Stomach smooth muscle (tissue), 2 donors: Measurements from ENCODE around the gene KIAA1958.

ENCODE experiments used
- H3K27ac ChIP-seq: one replicate; pipeline ENCODE4 v1.7.0; 2013; ENCODE audit warnings: mild to moderate bottlenecking, low read length, inconsistent platforms
- H3K27me3 ChIP-seq, 2 donors: one replicate each; pipeline ENCODE4 v1.7.0; 2013; ENCODE audit warnings: low read length in 2 of 2; ENCODE audit not compliant: insufficient read depth in 2 of 2, control insufficient read depth in 1 of 2
- H3K36me3 ChIP-seq, 2 donors: one replicate each; pipeline ENCODE4 v1.7.0; 2013; ENCODE audit warnings: low read length in 2 of 2; ENCODE audit not compliant: control insufficient read depth in 2 of 2, insufficient read depth in 2 of 2
- H3K4me1 ChIP-seq: one replicate; pipeline ENCODE4 v1.7.0; 2013; ENCODE audit warnings: low read length; ENCODE audit not compliant: control insufficient read depth, insufficient read depth
- H3K4me3 ChIP-seq, 2 donors: one replicate each; pipeline ENCODE4 v1.7.0; 2013; ENCODE audit warnings: low read length in 2 of 2
- H3K9ac ChIP-seq, 2 donors: one replicate each; pipeline ENCODE4 v1.7.0; 2013; ENCODE audit warnings: low read length in 2 of 2, mild to moderate bottlenecking in 1 of 2
- H3K9me3 ChIP-seq, 2 donors: one replicate each; pipeline ENCODE4 v1.7.0; 2013; ENCODE audit warnings: low read length in 2 of 2; ENCODE audit not compliant: control insufficient read depth in 2 of 2
- donor health status: healthy.
- donor health status: Pancreatic carcinoma.

KIAA1958 gene

GRCh38 chr9:112544477-112544876, 57.9 kb downstream of the KIAA1958 start:
- H3K9me3 ChIP-seq = no peaks in the 10 kb centered on the region
- no peak overlapping the region for H3K4me3 ChIP-seq
- no peaks in the 10 kb centered on the region for H3K4me1 ChIP-seq
- no peaks in the 10 kb centered on the region for H3K27me3 ChIP-seq
- H3K9ac ChIP-seq = no peak overlapping the region
- no peaks in the 10 kb centered on the region for H3K36me3 ChIP-seq
- H3K27ac ChIP-seq = no peak overlapping the region

- Histone ChIP-seq H3K27me3 (no peaks in the 10 kb centered on the region), H3K9me3 (no peaks in the 10 kb centered on the region), H3K9ac (no peak overlapping the region), H3K36me3 (no peaks in the 10 kb centered on the region), H3K4me1 (no peaks in the 10 kb centered on the region), H3K27ac (no peak overlapping the region), H3K4me3 (no peak overlapping the region)
Measured at GRCh38 chr9:112545237-112545636, 58.6 kb downstream of the KIAA1958 start.

GRCh38 chr9:112546149-112547012, 59.8 kb downstream of the KIAA1958 start:
- H3K27ac ChIP-seq = no peak overlapping the region
- no peaks in the 10 kb centered on the region for H3K4me1 ChIP-seq
- H3K4me3 ChIP-seq = no peak overlapping the region
- H3K27me3 ChIP-seq = no peaks in the 10 kb centered on the region
- H3K9ac ChIP-seq = no peak overlapping the region
- H3K36me3 ChIP-seq = no peaks in the 10 kb centered on the region
- H3K9me3 ChIP-seq = no peaks in the 10 kb centered on the region

DNA sequence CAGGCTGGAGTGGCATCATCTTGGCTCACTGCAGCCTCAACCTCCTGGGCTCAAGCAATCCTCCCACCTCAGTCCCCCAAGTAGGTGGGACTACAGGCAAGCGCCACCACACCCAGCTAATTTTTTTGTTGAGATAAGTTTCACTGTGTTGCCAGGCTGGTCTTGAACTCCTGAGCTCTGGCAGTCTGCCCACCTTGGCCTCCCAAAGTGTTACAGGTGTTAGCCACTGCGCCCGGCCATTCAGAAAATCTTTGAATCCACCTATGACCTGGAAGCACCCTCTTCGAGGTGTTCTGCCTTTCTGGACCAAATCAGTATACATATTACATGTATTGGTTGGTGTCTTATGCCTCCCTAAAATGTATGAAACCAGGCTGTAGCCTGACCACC, 61.4 kb downstream of the KIAA1958 start:
- H3K9me3 ChIP-seq = no peaks in the 10 kb centered on the region
- no peaks in the 10 kb centered on the region for H3K27me3 ChIP-seq
- no peak overlapping the region for H3K27ac ChIP-seq
- H3K4me1 ChIP-seq = no peaks in the 10 kb centered on the region
- H3K36me3 ChIP-seq = no peaks in the 10 kb centered on the region
- H3K9ac ChIP-seq = no peak overlapping the region
- no peak overlapping the region for H3K4me3 ChIP-seq

DNA sequence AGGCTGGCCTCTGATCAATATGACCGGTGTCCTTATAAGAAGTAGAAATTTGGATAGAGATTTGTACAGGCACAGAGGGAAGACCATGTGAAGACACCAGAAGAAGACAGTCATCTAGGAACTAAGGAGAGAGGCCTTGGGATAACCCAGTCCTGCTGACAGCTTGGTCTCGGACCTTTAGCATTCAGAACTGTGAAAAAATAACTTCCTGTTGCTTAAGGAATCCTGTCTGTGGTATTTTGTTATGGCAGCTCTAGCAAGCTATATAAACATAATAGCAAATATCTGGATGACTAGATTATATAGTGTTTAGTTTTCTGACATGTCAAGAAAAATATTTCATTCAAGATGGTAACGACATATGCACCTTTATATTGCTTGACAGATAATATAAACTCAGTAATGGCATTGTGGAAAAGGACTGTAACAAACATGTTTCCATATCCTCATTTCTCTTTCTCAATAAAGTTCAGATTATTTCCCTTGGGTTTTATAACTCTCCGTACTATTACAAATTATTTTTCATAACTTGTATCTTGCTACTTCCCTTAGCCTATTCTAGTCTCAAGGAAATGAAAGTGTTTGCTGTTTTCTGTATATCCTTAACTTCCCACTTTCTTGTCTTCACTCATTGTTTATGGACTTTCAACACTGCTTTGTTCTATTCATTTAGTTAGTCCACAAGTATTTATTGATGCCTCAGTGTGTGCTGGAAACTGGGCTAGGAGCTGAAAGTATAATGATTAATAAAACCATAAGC, 62.4 kb downstream of the KIAA1958 start:
- Histone ChIP-seq H3K9ac (no peak overlapping the region), H3K4me3 (no peak overlapping the region), H3K4me1 (no peaks in the 10 kb centered on the region), H3K27me3 (no peaks in the 10 kb centered on the region), H3K36me3 (no peaks in the 10 kb centered on the region), H3K9me3 (no peaks in the 10 kb centered on the region), H3K27ac (no peak overlapping the region)

- H3K9me3 ChIP-seq = no peaks in the 10 kb centered on the region
- no peaks in the 10 kb centered on the region for H3K4me1 ChIP-seq
- no peak overlapping the region for H3K4me3 ChIP-seq
- no peaks in the 10 kb centered on the region for H3K36me3 ChIP-seq
- H3K27ac ChIP-seq = no peak overlapping the region
- no peaks in the 10 kb centered on the region for H3K27me3 ChIP-seq
- no peak overlapping the region for H3K9ac ChIP-seq
Measured at GRCh38 chr9:112550531-112550930, 63.9 kb downstream of the KIAA1958 start.

- Histone ChIP-seq H3K27me3 (no peaks in the 10 kb centered on the region), H3K9ac (no peak overlapping the region), H3K4me3 (no peak overlapping the region), H3K4me1 (no peaks in the 10 kb centered on the region), H3K36me3 (no peaks in the 10 kb centered on the region), H3K27ac (no peak overlapping the region), H3K9me3 (no peaks in the 10 kb centered on the region)
Measured at GRCh38 chr9:112551641-112552040, 65.0 kb downstream of the KIAA1958 start.

DNA sequence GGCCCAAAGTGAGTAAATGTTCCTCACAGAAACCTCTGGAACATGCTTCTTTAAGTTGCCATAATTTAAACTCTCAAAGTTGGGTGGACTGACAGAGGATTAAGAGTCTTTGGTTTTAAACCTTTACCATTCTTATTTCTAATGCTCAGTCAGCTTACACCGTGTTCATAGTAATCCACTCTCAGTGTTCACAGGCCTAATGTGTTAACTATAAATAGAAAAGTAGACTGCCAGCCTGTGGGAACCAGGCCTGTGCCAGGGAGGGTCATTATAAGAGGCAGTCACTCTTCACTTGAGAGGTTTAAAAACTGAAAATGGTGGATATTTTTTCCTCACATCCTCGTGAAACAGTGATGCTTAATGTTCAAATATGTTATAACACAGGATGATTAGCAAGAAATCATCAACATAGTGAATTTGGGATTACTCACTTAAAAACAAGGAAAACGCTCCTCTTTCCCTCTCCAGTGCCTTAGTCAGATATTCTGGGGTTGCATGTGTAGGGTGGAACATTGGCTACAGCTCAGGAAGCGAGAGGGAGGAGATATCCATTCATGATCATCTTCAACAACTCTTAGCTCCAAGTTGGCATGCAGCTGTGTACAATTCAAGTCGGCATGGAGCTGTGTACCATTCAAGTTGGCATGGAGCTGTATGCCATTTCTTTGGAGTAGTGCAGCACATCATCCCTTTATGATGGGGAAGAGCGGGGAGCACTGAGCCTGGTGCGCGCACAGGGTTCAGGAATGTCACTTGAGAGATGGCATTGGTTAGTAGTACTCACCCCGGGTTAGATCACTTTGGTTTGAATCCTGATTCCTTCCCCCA, 65.8 kb downstream of the KIAA1958 start:
- H3K9me3 ChIP-seq = no peaks in the 10 kb centered on the region
- no peak overlapping the region for H3K9ac ChIP-seq
- H3K4me1 ChIP-seq = no peaks in the 10 kb centered on the region

GRCh38 chr9:112553256-112553826, 66.7 kb downstream of the KIAA1958 start:
- no peaks in the 10 kb centered on the region for H3K4me1 ChIP-seq
- H3K27ac ChIP-seq = no peak overlapping the region

More for the DNA sequence above, 65.8 kb downstream of the KIAA1958 start:
- no peaks in the 10 kb centered on the region for H3K27me3 ChIP-seq
- no peaks in the 10 kb centered on the region for H3K36me3 ChIP-seq
- H3K4me3 ChIP-seq = no peak overlapping the region
- H3K27ac ChIP-seq = no peak overlapping the region

GRCh38 chr9:112554516-112554915, 67.9 kb downstream of the KIAA1958 start:
- H3K27ac ChIP-seq = no peak overlapping the region
- no peaks in the 10 kb centered on the region for H3K36me3 ChIP-seq
- H3K27me3 ChIP-seq = no peaks in the 10 kb centered on the region
- no peaks in the 10 kb centered on the region for H3K9me3 ChIP-seq
- no peaks in the 10 kb centered on the region for H3K4me1 ChIP-seq
- no peak overlapping the region for H3K4me3 ChIP-seq
- no peak overlapping the region for H3K9ac ChIP-seq

More at GRCh38 chr9:112553256-112553826, 66.7 kb downstream of the KIAA1958 start:
- Histone ChIP-seq H3K4me3 (no peak overlapping the region), H3K9me3 (no peaks in the 10 kb centered on the region), H3K9ac (no peak overlapping the region), H3K36me3 (no peaks in the 10 kb centered on the region), H3K27me3 (no peaks in the 10 kb centered on the region)
